DND-41 (cell line): ENCODE results near the gene GTPBP6.

ENCODE experiments used
- EZH2 ChIP-seq: IDR thresholded peaks from 3 replicates; pipeline ENCODE4 v1.6.1; 2012; ENCODE audit warnings: borderline replicate concordance, low read depth, mild to moderate bottlenecking, moderate library complexity, low read length, inconsistent platforms; ENCODE audit not compliant: severe bottlenecking
- TF ChIP-seq, protein P1 (sequence below): IDR thresholded peaks from 2 replicates; pipeline ENCODE4 v1.5.1; 2012; ENCODE audit warnings: borderline replicate concordance, low read length, moderate library complexity, mild to moderate bottlenecking; ENCODE audit not compliant: poor library complexity, severe bottlenecking; ENCODE audit errors: extremely low read depth

DNA sequence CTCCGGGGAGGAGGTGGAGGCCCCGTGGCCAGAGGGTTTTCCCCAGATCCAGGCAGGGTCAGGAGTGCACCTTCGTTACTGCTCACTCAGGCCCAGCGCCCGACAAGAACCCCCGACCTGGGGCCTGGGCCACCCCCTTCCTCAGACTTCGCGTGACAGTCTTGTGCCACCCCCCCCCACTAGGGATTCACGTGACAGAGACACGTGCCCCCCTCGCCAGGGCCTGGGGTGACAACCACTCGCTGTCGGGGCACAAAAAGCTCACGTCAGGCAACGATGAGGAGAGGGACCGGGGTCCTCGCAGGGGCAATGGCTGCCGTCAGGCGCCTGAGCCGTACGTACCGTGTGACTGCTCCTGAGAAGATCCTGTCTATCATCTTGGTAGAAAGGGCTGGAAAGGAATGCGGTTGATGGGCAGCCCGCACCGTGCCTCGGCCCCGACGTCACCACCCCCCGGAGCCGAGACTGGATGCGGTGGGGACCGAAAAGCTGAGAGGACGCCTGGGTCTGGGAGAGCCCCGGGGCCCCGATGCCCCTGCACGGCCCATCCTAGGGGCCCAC, 23.0 kb upstream of the GTPBP6 start:
- TF ChIP-seq EZH2 = no peak
- TF ChIP-seq, protein P1, sequence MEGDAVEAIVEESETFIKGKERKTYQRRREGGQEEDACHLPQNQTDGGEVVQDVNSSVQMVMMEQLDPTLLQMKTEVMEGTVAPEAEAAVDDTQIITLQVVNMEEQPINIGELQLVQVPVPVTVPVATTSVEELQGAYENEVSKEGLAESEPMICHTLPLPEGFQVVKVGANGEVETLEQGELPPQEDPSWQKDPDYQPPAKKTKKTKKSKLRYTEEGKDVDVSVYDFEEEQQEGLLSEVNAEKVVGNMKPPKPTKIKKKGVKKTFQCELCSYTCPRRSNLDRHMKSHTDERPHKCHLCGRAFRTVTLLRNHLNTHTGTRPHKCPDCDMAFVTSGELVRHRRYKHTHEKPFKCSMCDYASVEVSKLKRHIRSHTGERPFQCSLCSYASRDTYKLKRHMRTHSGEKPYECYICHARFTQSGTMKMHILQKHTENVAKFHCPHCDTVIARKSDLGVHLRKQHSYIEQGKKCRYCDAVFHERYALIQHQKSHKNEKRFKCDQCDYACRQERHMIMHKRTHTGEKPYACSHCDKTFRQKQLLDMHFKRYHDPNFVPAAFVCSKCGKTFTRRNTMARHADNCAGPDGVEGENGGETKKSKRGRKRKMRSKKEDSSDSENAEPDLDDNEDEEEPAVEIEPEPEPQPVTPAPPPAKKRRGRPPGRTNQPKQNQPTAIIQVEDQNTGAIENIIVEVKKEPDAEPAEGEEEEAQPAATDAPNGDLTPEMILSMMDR = no peak
